HCT116 (cell line): ENCODE measurements around the gene NUF2. TPM values are rescaled to one million over a fixed set of nuclear protein-coding genes. Genes with fewer than 3 reads are reported as not detected.

Experiments
- ATAC-seq: fragments of 200-7000 bp; cut with Tn5 transposase; 2 replicates; pipeline ENCODE4 v1.9.1; 2020; ENCODE audit warnings: mild to moderate bottlenecking, moderate library complexity
- BruUV-seq: library from RNA; stranded (reverse); fragments of 400-500 nt; replicated peaks from 2 replicates; lab custom pipeline; 2021; lab: Mats Ljungman, UMichigan
- CTCF ChIA-PET: fragments of 300-600 bp; sonication (Branson Sonifier 250); formaldehyde crosslinking; loops from one replicate; lab custom pipeline; 2021; ENCODE audit warnings: antibody characterized with exemption; lab: Charles Lee
- POLR2A ChIA-PET: fragments of 300-600, 350-600 bp; sonication (Branson Sonifier 250); formaldehyde crosslinking; loops from one replicate; lab custom pipeline; 2021; ENCODE audit warnings: antibody characterized with exemption; lab: Charles Lee
- RAD21 ChIA-PET, 2 experiments: fragments of 300-600 bp; sonication (Branson Sonifier 250); formaldehyde crosslinking; loops; one replicate each; lab custom pipeline; 2023; ENCODE audit warnings: low total read pairs in 2 of 2; ENCODE audit not compliant: uncharacterized antibody in 2 of 2, unreplicated experiment in 2 of 2, low non-redundant PET in 1 of 2; lab: Charles Lee
- DNase-seq: peaks from one replicate; pipeline ENCODE4 v3.0.0-alpha.2; 2010; ENCODE audit warnings: low read depth, low spot score
- H2AFZ ChIP-seq: fragments of 200-600 bp; shearing (Covaris generic), sonication (generic); 2 replicates; pipeline ENCODE4 v1.6.1; 2017; ENCODE audit warnings: low read depth, mixed run types, mixed read lengths, antibody characterized with exemption, low read length; ENCODE audit not compliant: poor library complexity, severe bottlenecking
- H3K27ac ChIP-seq: 2 replicates; pipeline ENCODE4 v1.5.1; 2012; ENCODE audit warnings: low read depth, low read length
- H3K27me3 ChIP-seq: fragments of 200-600 bp; sonication (generic); 2 replicates; pipeline ENCODE4 v1.6.1; 2016; ENCODE audit warnings: mixed run types, low read length, mixed read lengths; ENCODE audit not compliant: insufficient read depth
- H3K36me3 ChIP-seq, 2 experiments: fragments of 200-500 bp in 1 of 2; fragments of 200-600 bp in 1 of 2; sonication (Bioruptor generic) in 1 of 2; sonication (generic) in 1 of 2; 2 replicates each; pipeline versions ENCODE4 v1.5.1 to v1.6.1; 2014 to 2016; ENCODE audit warnings: low read length in 2 of 2, inconsistent platforms in 1 of 2, mixed read lengths in 1 of 2, mixed run types in 1 of 2; ENCODE audit not compliant: insufficient read depth in 2 of 2, control insufficient read depth in 1 of 2
- H3K4me1 ChIP-seq, 2 experiments: fragments of 200-600 bp in 1 of 2; sonication (generic) in 1 of 2; 2 replicates each; pipeline versions ENCODE4 v1.5.1 to v1.6.1; 2012 to 2017; ENCODE audit warnings: low read length in 2 of 2, inconsistent platforms in 1 of 2, mild to moderate bottlenecking in 1 of 2, mixed read lengths in 1 of 2, mixed run types in 1 of 2, moderate library complexity in 1 of 2; ENCODE audit not compliant: insufficient read depth in 2 of 2, control insufficient read depth in 1 of 2
- H3K4me2 ChIP-seq: fragments of 200-600 bp; sonication (generic); 2 replicates; pipeline ENCODE4 v1.6.1; 2017; ENCODE audit warnings: mixed run types, low read length, mixed read lengths
- H3K4me3 ChIP-seq, 2 experiments: fragments of 200-600 bp in 1 of 2; sonication (generic) in 1 of 2; replicated peaks in 1 of 2; 2 replicates each; pipeline ENCODE4 v1.5.1; 2011 to 2016; ENCODE audit warnings: low read length in 2 of 2, control low read depth in 1 of 2, low read depth in 1 of 2, mild to moderate bottlenecking in 1 of 2, mixed read lengths in 1 of 2, mixed run types in 1 of 2
- H3K79me2 ChIP-seq: fragments of 200-600 bp; sonication (generic); 2 replicates; pipeline ENCODE4 v1.6.1; 2017; ENCODE audit warnings: mild to moderate bottlenecking, mixed run types, low read length, moderate library complexity, mixed read lengths; ENCODE audit not compliant: insufficient read depth
- H3K9ac ChIP-seq: fragments of 200-600 bp; sonication (generic); 2 replicates; pipeline ENCODE4 v1.6.1; 2016; ENCODE audit warnings: low read length, mixed read lengths
- H3K9me2 ChIP-seq: fragments of 200-600 bp; sonication (generic), shearing (Covaris generic); 2 replicates; pipeline ENCODE4 v1.6.1; 2017; ENCODE audit warnings: mixed run types, mild to moderate bottlenecking, moderate library complexity; ENCODE audit not compliant: insufficient read depth
- H3K9me3 ChIP-seq, 2 experiments: fragments of 200-500 bp in 1 of 2; fragments of 200-600 bp in 1 of 2; sonication (Bioruptor generic) in 1 of 2; sonication (generic) in 1 of 2; 2 replicates each; pipeline ENCODE4 v1.6.1; 2014 to 2017; ENCODE audit warnings: low read length in 2 of 2, mixed read lengths in 2 of 2, inconsistent platforms in 1 of 2, low read depth in 1 of 2, mild to moderate bottlenecking in 1 of 2, mixed run types in 1 of 2, moderate library complexity in 1 of 2; ENCODE audit not compliant: control insufficient read depth in 1 of 2, insufficient read depth in 1 of 2
- H4K20me1 ChIP-seq: fragments of 200-600 bp; sonication (generic), shearing (Covaris generic); 2 replicates; pipeline ENCODE4 v1.6.1; 2017; ENCODE audit warnings: mixed run types, mild to moderate bottlenecking, moderate library complexity; ENCODE audit not compliant: insufficient read depth
- CBX3 ChIP-seq: IDR thresholded peaks from 2 replicates; pipeline ENCODE4 v1.6.1; 2012; ENCODE audit warnings: low read depth
- CEBPB ChIP-seq: IDR thresholded peaks from 2 replicates; pipeline ENCODE4 v1.6.1; 2012; ENCODE audit warnings: low read depth
- EGR1 ChIP-seq: IDR thresholded peaks from 2 replicates; pipeline ENCODE4 v1.6.1; 2012; ENCODE audit warnings: low read depth
- EZH2 ChIP-seq: fragments of 200-600 bp; sonication (generic); IDR thresholded peaks from 2 replicates; pipeline ENCODE4 v1.6.1; 2017; ENCODE audit warnings: antibody characterized with exemption, mixed run types
- EZH2phosphoT487 ChIP-seq: fragments of 200-600 bp; IDR thresholded peaks from 2 replicates; pipeline ENCODE4 v1.6.1; 2018; ENCODE audit warnings: antibody characterized with exemption, borderline replicate concordance
- FOSL1 ChIP-seq: IDR thresholded peaks from 2 replicates; pipeline ENCODE4 v1.6.1; 2012; ENCODE audit warnings: low read depth
- JUND ChIP-seq: IDR thresholded peaks from 2 replicates; pipeline ENCODE4 v1.6.1; 2012
- POLR2A ChIP-seq: IDR thresholded peaks from 2 replicates; pipeline ENCODE4 v1.7.0; 2011; ENCODE audit warnings: borderline replicate concordance; ENCODE audit not compliant: insufficient read depth, insufficient read length; ENCODE audit errors: extremely low read depth
- POLR2AphosphoS5 ChIP-seq: IDR thresholded peaks from 2 replicates; pipeline ENCODE4 v1.6.1; 2011; ENCODE audit warnings: mild to moderate bottlenecking, low read depth, low read length, moderate library complexity
- RAD21 ChIP-seq: IDR thresholded peaks from 2 replicates; pipeline ENCODE4 v1.6.1; 2012; ENCODE audit warnings: low read depth, mild to moderate bottlenecking
- SIN3A ChIP-seq: IDR thresholded peaks from 2 replicates; pipeline ENCODE4 v1.6.1; 2012; ENCODE audit warnings: low read depth
- SRF ChIP-seq: IDR thresholded peaks from 2 replicates; pipeline ENCODE4 v1.6.1; 2012; ENCODE audit warnings: low read depth
- TCF7L2 ChIP-seq: IDR thresholded peaks from 2 replicates; pipeline ENCODE4 v1.7.0; 2011; ENCODE audit warnings: borderline replicate concordance, inconsistent platforms; ENCODE audit not compliant: insufficient read depth, insufficient read length; ENCODE audit errors: extremely low read depth
- YY1 ChIP-seq: IDR thresholded peaks from 2 replicates; pipeline ENCODE4 v1.6.1; 2011; ENCODE audit warnings: low read length, low read depth, moderate library complexity, mild to moderate bottlenecking; ENCODE audit not compliant: insufficient replicate concordance; ENCODE audit errors: extremely low read depth
- ZFX ChIP-seq: fragments of 450-650 bp; IDR thresholded peaks from 2 replicates; pipeline ENCODE4 v1.6.1; 2017
- ZNF274 ChIP-seq: fragments of 200-500 bp; sonication (Bioruptor generic); IDR thresholded peaks from 2 replicates; pipeline ENCODE4 v1.6.1; 2014; ENCODE audit warnings: mild to moderate bottlenecking, low read depth, low read length, inconsistent platforms
- intact Hi-C: fragments of 100-400 bp; cut with micrococcal nuclease; formaldehyde crosslinking; loops from 2 replicates; pipeline ENCODE4 v1.10.0; 2022
- total RNA-seq: library from RNA; stranded (reverse); gene quantifications from one replicate; pipeline ENCODE4 v1.2.1, GENCODE V29; 2021; ENCODE audit not compliant: unreplicated experiment
- TF ChIP-seq, protein P1 (sequence below): IDR thresholded peaks from 2 replicates; pipeline ENCODE4 v1.6.1; 2012
- TF ChIP-seq, protein P2 (sequence below), 3 experiments: fragments of 200-600 bp in 1 of 3; sonication (generic) in 1 of 3; IDR thresholded peaks in 2 of 3; conservative IDR thresholded peaks in 1 of 3; 2 replicates each; pipeline ENCODE4 v1.5.1; 2012 to 2017; ENCODE audit warnings: low read depth in 2 of 3, low read length in 2 of 3, antibody characterized with exemption in 1 of 3, borderline replicate concordance in 1 of 3, control low read depth in 1 of 3, mild to moderate bottlenecking in 1 of 3, mixed read lengths in 1 of 3, mixed run types in 1 of 3, moderate library complexity in 1 of 3; ENCODE audit not compliant: insufficient read depth in 1 of 3
- TF ChIP-seq, protein P3 (sequence below): IDR thresholded peaks from 2 replicates; pipeline ENCODE4 v1.6.1; 2012; ENCODE audit warnings: low read depth
- TF ChIP-seq, protein P4 (sequence below): IDR thresholded peaks from 2 replicates; pipeline ENCODE4 v1.6.1; 2012

The NUF2 gene
- total RNA-seq, 1 experiment from 2014 or later, result 37.6 TPM

DNA sequence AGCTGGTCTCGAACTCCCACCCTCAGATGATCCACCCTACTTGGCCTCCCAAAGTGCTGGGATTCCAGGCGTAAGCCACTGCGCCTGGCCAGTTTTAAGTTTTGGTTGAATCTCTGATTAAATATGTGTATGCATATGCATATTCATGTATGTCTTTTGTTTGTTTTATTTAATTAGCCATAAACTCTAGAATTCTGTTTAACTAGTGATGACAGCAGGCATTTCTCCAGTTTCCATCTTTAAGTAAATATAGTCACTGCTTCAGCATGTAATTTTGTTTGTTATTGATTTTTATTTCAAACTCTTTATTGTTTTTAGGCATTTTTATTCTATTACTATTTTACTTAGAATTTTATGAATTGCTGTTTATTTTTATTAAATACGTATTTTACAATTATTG is 58.0 kb downstream of the NUF2 start:
- ChIA-PET POLR2A (interaction anchor here (0.7 kb wide), 1 partner anchor 186 kb away, joined by 4 read pairs; no protein-coding TSS in a partner anchor), RAD21 (no interaction called here), CTCF (no interaction called here)
- Histone ChIP-seq H3K79me2 (no peaks in the 10 kb centered on the region), H3K9me3 (no peaks in the 10 kb centered on the region), H4K20me1 (no peaks in the 10 kb centered on the region), H2AFZ (no peak overlapping the region), H3K9ac (no peak overlapping the region), H3K36me3 (no peaks in the 10 kb centered on the region), H3K4me2 (no peak overlapping the region), H3K27ac (no peak overlapping the region), H3K27me3 (0 out of 2 replicates have a peak, but pooled peaks cover 2% of the 10 kb centered on the region), H3K4me1 (no peaks in the 10 kb centered on the region), H3K4me3 (no peak overlapping the region), H3K9me2 (no peaks in the 10 kb centered on the region)
- intact Hi-C loops, result no loop called here
- no TSS peak for BruUV-seq
- TF ChIP-seq ZFX (no peak), RAD21 (no peak), SRF (no peak), TCF7L2 (no peak), JUND (no peak), EZH2phosphoT487 (no peak), POLR2AphosphoS5 (no peak), ZNF274 (no peak), SIN3A (no peak), POLR2A (no peak), FOSL1 (no peak), CEBPB (no peak), EGR1 (no peak), YY1 (no peak), CBX3 (no peak), EZH2 (no peak)
- TF ChIP-seq, protein P1, sequence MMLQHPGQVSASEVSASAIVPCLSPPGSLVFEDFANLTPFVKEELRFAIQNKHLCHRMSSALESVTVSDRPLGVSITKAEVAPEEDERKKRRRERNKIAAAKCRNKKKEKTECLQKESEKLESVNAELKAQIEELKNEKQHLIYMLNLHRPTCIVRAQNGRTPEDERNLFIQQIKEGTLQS, result no peak
- TF ChIP-seq, protein P2, sequence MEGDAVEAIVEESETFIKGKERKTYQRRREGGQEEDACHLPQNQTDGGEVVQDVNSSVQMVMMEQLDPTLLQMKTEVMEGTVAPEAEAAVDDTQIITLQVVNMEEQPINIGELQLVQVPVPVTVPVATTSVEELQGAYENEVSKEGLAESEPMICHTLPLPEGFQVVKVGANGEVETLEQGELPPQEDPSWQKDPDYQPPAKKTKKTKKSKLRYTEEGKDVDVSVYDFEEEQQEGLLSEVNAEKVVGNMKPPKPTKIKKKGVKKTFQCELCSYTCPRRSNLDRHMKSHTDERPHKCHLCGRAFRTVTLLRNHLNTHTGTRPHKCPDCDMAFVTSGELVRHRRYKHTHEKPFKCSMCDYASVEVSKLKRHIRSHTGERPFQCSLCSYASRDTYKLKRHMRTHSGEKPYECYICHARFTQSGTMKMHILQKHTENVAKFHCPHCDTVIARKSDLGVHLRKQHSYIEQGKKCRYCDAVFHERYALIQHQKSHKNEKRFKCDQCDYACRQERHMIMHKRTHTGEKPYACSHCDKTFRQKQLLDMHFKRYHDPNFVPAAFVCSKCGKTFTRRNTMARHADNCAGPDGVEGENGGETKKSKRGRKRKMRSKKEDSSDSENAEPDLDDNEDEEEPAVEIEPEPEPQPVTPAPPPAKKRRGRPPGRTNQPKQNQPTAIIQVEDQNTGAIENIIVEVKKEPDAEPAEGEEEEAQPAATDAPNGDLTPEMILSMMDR (IDR thresholded peaks at IDR 0.05 in 2 of 3, conservative IDR thresholded peaks at IDR 0.05 in 1 of 3; ENCODE audit: borderline replicate concordance in 1 of 3, insufficient read depth in 1 of 3, low read depth in 2 of 3, low read length in 2 of 3), result no peak
- TF ChIP-seq, protein P3, sequence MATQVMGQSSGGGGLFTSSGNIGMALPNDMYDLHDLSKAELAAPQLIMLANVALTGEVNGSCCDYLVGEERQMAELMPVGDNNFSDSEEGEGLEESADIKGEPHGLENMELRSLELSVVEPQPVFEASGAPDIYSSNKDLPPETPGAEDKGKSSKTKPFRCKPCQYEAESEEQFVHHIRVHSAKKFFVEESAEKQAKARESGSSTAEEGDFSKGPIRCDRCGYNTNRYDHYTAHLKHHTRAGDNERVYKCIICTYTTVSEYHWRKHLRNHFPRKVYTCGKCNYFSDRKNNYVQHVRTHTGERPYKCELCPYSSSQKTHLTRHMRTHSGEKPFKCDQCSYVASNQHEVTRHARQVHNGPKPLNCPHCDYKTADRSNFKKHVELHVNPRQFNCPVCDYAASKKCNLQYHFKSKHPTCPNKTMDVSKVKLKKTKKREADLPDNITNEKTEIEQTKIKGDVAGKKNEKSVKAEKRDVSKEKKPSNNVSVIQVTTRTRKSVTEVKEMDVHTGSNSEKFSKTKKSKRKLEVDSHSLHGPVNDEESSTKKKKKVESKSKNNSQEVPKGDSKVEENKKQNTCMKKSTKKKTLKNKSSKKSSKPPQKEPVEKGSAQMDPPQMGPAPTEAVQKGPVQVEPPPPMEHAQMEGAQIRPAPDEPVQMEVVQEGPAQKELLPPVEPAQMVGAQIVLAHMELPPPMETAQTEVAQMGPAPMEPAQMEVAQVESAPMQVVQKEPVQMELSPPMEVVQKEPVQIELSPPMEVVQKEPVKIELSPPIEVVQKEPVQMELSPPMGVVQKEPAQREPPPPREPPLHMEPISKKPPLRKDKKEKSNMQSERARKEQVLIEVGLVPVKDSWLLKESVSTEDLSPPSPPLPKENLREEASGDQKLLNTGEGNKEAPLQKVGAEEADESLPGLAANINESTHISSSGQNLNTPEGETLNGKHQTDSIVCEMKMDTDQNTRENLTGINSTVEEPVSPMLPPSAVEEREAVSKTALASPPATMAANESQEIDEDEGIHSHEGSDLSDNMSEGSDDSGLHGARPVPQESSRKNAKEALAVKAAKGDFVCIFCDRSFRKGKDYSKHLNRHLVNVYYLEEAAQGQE, result no peak
- TF ChIP-seq, protein P4, sequence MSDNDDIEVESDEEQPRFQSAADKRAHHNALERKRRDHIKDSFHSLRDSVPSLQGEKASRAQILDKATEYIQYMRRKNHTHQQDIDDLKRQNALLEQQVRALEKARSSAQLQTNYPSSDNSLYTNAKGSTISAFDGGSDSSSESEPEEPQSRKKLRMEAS, result no peak
- DNase-seq (no peak), ATAC-seq (no peak)
